ENCODE measurements around the gene BCL2L12.

The BCL2L12 gene

DNA sequence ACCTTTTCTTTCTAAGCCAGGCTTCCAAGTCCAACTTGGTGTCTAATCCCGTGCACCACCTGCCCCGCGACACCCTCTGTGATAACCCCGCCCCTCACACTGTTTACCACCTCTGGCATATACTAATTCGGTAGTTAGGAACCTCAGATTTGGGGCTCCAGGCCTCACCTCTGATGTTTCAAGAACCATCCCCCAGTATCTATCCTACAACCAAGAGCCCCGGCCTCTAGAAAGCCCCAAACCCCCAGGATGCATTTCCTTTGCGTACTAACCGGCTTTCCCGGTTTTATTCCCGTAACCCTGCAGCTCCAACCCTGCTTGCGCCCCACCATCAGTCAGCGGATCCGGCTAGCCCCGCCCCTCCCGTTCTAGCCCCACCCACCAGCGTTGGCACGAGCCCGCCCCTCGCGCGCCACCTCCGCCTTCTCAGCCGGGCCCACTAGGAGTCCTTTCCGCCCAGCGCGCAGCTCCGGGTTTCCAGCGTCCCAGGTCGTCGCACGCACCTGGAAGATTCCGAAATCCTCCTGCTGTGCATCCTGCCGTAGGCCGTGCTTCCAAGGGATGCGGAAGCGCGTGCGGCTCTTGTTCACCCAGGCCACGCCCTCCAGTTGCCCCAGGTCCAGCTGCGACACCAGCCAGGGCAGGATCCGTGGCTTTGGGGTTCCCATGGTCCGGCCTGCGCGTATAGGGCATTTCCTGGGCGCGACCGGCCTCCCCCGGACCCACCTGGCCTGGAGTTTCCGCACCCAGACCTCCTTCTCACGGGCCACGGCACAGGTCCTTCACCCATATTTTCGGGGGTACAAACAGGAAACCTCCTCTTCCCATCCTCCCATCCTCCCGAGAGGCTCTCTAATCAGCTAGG, 1.3 kb upstream of the BCL2L12 start:
- DNase-seq: no peak

- DNase-seq: no peak
These were observed 740 bp upstream of the BCL2L12 start for GRCh38 chr19:49665036-49665350.

- DNase-seq: no peak
These were observed 349 bp downstream of the BCL2L12 start for GRCh38 chr19:49666120-49666444.

DNA sequence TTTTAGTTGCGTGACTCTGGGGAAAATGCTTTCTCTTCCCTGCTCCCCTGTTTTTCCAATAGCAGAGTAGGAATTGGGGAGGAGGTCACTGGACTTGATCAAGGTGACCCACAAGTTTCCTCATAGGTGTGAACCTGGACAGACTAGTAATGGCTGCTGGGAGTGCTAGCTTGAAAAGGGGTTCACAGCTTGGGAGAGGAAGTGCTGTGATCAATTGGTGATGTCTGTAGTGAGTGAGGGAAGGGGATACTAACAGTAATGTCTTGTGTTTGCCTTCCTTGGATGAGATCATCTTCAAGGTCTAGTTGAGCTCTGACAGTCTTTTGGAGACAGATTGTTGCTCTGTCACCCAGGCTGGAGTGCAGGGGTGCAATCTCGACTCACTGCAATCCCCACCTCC, 1.7 kb downstream of the BCL2L12 start:
- DNase-seq: no peak

- no peak for DNase-seq
These were observed 3.8 kb downstream of the BCL2L12 start for GRCh38 chr19:49669516-49669915.

- no peak for DNase-seq
These were observed 6.6 kb downstream of the BCL2L12 start for GRCh38 chr19:49672131-49672919.

DNA sequence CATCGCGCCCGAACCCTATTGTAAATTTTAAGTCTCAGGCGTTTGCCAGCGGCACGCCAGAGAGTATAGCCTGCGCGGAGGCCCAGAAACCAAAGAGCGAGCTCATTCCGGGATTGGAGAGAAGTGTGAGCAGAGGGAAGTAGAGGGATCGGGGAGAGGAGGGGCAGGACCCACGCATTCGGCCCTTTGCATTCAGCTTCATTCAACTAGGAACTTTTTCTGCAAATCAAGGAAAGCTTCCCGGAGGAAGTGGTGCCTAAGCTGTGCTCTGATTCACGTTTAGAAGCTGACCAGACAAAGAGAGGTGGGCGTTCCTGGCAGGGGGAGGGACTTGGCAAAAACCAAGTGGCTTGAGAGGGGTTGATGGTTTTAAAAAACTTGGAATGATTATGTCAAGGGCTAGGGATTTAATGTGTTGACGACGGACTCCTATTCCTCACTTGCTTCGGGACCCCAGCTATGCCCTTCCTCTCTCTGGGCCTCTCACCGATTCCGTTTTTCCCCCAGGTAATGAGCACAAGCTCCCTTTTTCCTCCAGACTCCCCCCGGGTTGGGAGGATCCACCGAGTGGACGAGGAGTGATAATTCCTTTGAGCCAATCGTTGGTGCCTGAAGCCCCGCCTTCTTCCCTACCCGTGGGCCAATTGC, 10.5 kb downstream of the BCL2L12 start:
- DNase-seq: no peak

- no peak for DNase-seq
These were observed 11.1 kb downstream of the BCL2L12 start for GRCh38 chr19:49676784-49677230.

DNA sequence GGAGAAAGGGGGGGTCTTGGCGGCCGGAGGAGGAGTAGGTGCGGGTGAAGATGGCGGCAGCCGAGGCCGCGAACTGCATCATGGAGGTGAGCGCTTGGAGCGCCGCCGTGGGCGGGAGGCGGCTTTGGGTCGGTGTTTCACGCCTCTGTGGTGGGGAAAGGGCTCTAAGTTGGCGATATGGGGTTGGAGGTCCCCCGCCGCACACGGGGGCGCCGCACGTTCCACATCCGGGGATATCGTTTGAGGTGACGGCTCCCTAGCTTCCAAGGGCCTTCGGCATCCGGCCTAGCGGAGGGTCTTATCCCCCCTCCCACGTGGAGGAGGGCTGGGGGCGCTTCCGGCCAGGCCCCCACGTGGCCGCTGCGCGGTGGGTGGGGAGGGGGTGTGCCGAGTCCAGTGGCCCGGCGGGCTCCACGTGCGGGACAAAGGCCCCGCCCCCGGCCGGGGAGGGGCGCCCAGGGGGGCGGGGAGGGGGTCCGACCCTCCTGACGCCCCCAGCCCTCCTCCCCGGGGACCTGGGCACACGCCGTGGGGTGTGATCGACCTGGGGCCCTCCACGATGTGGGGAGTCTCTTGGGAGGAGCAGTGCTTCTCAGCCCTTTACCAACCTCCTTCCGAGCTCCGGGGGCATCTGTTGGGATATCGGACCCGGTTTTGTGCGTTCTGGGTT, 11.6 kb downstream of the BCL2L12 start, which contains the start of gene PRMT1:
TSS of gene PRMT1 (plus strand) at position 41 of the 670 bp plus-strand sequence. CDS start at position 51, 10 bp downstream.
- no peak for DNase-seq

DNA sequence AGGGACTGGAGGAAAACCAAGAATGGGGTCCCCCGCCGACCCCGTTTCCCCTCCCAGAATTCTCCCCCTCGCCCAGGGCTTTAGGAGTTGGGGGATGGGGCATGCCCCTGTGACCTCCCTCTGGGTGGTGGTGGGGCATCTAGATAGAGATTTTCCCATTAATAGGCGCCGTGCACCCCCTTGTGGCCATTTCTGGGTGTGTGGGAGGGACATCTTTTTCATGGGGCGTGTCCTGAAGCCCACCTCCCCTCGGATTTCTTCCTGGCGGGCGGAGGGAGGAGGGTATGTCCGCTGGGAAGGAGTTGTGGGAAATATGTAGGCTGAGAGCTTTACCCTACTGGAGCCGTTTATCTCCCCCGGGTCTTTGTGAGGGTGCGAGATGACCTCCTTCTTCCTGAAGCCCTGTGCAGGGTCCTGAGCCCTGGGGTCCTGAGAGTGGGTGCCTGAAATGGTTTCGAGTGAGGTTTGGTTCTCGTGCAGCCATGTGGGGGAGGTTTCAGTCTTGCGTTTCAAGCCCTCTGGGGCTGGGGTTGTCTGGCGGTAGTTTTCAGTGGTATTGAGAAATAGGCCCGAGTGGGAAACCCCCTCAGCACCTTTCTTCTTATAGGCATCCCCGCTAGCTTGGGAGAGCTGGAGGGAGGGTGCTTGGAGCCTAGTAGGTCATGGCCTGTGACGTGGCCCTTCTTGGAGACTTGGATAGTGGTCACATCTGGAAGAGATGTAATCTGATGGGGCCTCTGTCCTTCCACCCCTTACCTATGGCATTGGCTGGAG, 12.4 kb downstream of the BCL2L12 start:
- DNase-seq: no peak

DNA sequence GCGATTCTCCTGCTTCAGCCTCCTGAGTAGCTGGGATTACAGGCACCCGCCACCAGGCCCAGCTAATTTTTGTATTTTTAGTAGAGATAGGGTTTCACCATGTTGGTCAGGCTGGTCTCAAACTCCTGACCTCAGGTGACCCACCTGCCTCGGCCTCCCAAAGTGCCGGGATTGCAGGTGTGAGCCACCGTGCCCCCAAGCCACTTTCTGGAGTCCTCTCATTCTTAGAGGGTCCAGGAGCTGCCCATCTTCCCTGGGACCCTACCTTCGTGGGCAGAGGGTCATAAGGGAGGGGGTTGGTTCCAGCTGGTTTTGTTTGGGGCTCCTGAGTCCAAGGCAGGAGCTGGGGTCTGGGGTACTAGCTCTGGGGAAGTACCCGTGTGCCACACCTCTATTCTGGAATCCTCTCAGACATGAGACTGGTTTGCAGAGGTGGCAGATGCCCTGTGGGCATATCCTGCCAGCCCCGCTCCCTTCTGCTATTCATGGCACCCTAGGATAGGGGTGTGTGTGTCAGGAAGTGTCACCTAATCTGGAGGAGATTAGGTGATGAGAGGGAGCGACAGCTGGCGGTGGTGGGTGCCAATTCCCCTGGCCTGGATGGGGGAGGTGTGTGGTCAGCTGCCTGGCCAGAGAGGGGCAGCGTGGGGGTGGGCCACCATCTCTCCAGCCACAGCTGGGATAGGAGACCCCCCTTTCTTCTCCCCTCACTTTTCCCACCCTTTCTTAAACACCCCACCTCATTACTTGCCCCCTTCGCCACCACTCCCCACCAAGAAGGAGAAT, 13.4 kb downstream of the BCL2L12 start:
- DNase-seq: no peak

- no peak for DNase-seq
These were observed 14.2 kb downstream of the BCL2L12 start for GRCh38 chr19:49679771-49680413.

DNA sequence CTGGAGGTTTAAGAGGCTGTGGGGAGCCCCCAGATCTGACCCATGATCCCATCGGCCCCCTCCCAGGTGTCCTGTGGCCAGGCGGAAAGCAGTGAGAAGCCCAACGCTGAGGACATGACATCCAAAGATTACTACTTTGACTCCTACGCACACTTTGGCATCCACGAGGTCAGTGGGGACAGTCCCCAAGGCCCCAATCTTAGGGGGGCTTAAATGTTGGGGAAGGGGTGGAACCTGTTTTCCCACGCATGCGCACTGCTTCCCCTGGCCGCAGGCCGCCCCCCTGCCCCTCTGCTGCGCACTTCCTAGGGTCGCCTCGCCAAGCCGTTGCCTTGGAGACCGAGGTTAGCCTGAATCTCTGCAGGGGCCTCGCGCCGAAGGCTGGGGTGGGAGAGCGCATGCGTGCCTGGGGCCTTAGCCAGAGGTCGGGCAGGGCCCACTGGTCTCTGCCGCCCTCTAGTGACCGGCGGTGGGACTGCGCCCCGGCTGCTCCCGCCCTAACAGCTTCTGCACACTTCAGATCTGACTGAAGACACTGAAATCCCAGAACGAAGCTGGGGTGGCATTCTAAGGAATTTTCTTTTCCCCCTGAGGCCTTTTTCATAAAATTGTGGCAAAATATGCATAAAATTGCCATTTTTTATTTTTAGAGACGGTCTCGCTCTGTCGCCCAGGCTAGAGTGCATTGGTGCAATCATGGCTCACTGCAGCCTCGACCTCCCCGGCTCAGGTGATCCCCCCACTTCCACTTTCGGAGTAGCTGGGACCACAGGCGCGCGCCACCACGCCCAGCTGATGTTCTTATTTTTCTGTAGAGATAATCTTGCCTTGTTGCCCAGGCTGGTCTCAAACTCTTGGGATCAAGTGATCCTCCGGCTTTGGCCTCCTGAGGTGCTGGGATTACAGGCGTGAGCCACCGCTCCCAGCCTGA, 15.0 kb downstream of the BCL2L12 start:
- DNase-seq: no peak

DNA sequence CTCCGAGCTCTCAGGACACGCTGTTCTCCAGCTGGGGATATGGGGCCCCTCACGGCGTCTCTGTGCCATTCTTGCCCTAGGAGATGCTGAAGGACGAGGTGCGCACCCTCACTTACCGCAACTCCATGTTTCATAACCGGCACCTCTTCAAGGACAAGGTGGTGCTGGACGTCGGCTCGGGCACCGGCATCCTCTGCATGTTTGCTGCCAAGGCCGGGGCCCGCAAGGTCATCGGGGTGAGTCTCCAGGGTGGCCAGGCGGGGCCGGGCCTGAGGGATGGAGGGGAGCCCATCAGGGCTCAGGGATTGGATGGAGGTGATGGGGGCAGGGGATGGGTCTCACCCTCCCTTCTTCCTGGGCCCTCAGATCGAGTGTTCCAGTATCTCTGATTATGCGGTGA, 16.1 kb downstream of the BCL2L12 start:
- DNase-seq: no peak

GRCh38 chr19:49682274-49682673, 16.5 kb downstream of the BCL2L12 start:
- DNase-seq: no peak

DNA sequence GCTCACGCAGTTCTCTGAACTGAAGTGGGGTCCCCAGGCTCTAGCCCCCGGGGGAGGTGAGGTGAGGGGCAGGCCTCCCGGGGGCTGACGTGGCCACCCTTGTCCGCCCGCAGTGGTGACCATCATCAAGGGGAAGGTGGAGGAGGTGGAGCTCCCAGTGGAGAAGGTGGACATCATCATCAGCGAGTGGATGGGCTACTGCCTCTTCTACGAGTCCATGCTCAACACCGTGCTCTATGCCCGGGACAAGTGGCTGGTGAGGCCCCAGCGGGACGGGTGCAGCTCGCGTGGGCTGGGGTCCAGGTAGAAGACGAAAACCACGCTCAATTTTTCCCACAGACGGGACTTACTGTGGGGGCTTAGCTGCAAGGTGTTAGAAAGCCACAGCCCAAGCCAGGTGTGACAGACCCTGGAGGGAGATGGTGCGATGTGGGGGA, 18.1 kb downstream of the BCL2L12 start:
- DNase-seq: no peak

DNA sequence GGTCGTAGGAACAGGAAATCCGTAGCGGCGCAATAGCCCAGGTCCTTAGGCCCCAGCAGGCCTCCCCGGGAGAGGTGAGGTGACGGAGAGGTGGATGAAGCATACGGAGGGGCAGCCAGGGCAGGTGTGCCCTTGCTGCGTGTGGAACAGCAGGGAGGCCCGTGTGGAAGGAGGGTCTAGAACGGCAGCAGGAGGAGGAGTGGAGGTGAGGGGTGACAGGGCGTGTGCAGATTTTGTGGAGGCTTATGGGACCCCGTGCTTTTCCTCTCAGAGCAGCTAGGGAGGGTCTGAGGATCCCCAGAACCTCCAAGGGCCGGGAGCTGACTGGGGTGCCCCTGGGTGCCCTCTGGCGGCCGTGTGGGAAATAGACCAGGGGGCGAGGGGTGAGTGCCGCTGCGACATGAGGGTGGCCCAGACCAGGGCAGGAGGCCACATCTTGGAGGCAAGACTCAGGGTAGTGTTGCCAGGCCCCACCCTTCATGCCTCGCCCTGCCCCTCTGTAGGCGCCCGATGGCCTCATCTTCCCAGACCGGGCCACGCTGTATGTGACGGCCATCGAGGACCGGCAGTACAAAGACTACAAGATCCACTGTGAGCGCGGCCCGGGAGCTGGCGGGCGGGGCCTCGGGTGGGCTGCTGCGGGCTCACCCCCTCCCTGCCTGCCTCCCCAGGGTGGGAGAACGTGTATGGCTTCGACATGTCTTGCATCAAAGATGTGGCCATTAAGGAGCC, 18.7 kb downstream of the BCL2L12 start:
- no peak for DNase-seq

GRCh38 chr19:49684983-49685553, 19.3 kb downstream of the BCL2L12 start:
- DNase-seq: no peak

Measured in cortex of kidney (tissue), 1 donor.